ENCODE measurements around the gene ZNF536.

ZNF536 gene

GRCh38 chr19:30371960-30372824, at the start of gene ZNF536:
Gene ZNF536 (plus strand): TSS chr19:30372384. CDS start chr19:30443563, 71,179 bp downstream.
- TF ChIP-seq CTCF (IDR thresholded peaks at IDR 0.05) = no peak
- Mint-ChIP-seq H3K36me3 (ENCODE audit: low read depth) (no peaks in the 10 kb centered on the region), H3K9me3 (no peaks in the 10 kb centered on the region), H3K4me1 (peaks cover 9% of the 10 kb centered on the region), H3K27me3 (ENCODE audit: low read depth, poor library complexity) (peaks cover 96% of the 10 kb centered on the region), H3K4me3 (no peak within 1 kb of the TSS), H3K27ac (no peak within 1 kb of the TSS)
- no peak for DNase-seq

GRCh38 chr19:30322641-30323320, 49.4 kb upstream of the ZNF536 start:
- no peaks in the 10 kb centered on the region for H3K9me3 Mint-ChIP-seq
- H3K4me3 Mint-ChIP-seq = no peak overlapping the region
- H3K27ac Mint-ChIP-seq = no peak overlapping the region
- no peaks in the 10 kb centered on the region for H3K36me3 Mint-ChIP-seq (ENCODE audit: low read depth)
- no peaks in the 10 kb centered on the region for H3K4me1 Mint-ChIP-seq
- TF ChIP-seq CTCF (IDR thresholded peaks at IDR 0.05) = no peak
- peaks cover 20% of the 10 kb centered on the region for H3K27me3 Mint-ChIP-seq (ENCODE audit: low read depth, poor library complexity)
- DNase-seq = no peak

- H3K36me3 Mint-ChIP-seq (ENCODE audit: low read depth) = no peaks in the 10 kb centered on the region
- no peak for TF ChIP-seq CTCF (IDR thresholded peaks at IDR 0.05)
These were observed 48.3 kb upstream of the ZNF536 start for GRCh38 chr19:30323904-30324303.

GRCh38 chr19:30324982-30325381, 47.2 kb upstream of the ZNF536 start:
- H3K9me3 Mint-ChIP-seq = no peaks in the 10 kb centered on the region
- TF ChIP-seq CTCF (IDR thresholded peaks at IDR 0.05) = no peak
- H3K27ac Mint-ChIP-seq = no peak overlapping the region
- H3K36me3 Mint-ChIP-seq (ENCODE audit: low read depth) = no peaks in the 10 kb centered on the region
- H3K4me1 Mint-ChIP-seq = no peaks in the 10 kb centered on the region
- DNase-seq = no peak
- peaks cover 30% of the 10 kb centered on the region for H3K27me3 Mint-ChIP-seq (ENCODE audit: low read depth, poor library complexity)
- no peak overlapping the region for H3K4me3 Mint-ChIP-seq

More at GRCh38 chr19:30323904-30324303, 48.3 kb upstream of the ZNF536 start:
- Mint-ChIP-seq H3K27me3 (ENCODE audit: low read depth, poor library complexity) (peaks cover 24% of the 10 kb centered on the region), H3K9me3 (no peaks in the 10 kb centered on the region), H3K4me3 (no peak overlapping the region), H3K4me1 (no peaks in the 10 kb centered on the region), H3K27ac (no peak overlapping the region)
- DNase-seq = no peak

GRCh38 chr19:30325676-30326392, 46.4 kb upstream of the ZNF536 start:
- Mint-ChIP-seq H3K9me3 (no peaks in the 10 kb centered on the region), H3K27ac (no peak overlapping the region)
- TF ChIP-seq CTCF (IDR thresholded peaks at IDR 0.05) = no peak

More at GRCh38 chr19:30325676-30326392, 46.4 kb upstream of the ZNF536 start:
- Mint-ChIP-seq H3K4me3 (no peak overlapping the region), H3K4me1 (no peaks in the 10 kb centered on the region), H3K36me3 (ENCODE audit: low read depth) (no peaks in the 10 kb centered on the region), H3K27me3 (ENCODE audit: low read depth, poor library complexity) (peaks cover 30% of the 10 kb centered on the region)
- DNase-seq = no peak

Measured in nephron progenitor cell (in vitro differentiated cells).